ENCODE results near the gene CYGB.
"Not testable (repeated sequence)": the region's sequence is repeated elsewhere in the genome, so short reads cannot be mapped to it uniquely, and the experiment has no call there.

DNA sequence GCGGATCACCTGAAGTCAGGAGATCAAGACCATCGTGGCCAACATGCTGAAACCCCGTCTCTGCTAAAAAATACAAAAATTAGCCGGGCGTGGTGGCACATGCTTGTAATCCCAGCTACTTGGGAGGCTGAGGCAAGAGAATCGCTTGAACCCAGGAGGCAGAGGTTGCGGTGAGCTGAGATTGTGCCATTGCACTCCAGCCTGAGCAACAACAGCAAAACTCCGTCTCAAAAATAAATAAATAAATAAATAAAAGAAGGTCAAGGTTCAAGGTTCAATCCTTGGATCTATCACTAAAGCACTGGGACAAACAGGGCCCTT lies 12.0 kb downstream of the CYGB start:
- TF ChIP-seq, protein P1, sequence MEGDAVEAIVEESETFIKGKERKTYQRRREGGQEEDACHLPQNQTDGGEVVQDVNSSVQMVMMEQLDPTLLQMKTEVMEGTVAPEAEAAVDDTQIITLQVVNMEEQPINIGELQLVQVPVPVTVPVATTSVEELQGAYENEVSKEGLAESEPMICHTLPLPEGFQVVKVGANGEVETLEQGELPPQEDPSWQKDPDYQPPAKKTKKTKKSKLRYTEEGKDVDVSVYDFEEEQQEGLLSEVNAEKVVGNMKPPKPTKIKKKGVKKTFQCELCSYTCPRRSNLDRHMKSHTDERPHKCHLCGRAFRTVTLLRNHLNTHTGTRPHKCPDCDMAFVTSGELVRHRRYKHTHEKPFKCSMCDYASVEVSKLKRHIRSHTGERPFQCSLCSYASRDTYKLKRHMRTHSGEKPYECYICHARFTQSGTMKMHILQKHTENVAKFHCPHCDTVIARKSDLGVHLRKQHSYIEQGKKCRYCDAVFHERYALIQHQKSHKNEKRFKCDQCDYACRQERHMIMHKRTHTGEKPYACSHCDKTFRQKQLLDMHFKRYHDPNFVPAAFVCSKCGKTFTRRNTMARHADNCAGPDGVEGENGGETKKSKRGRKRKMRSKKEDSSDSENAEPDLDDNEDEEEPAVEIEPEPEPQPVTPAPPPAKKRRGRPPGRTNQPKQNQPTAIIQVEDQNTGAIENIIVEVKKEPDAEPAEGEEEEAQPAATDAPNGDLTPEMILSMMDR (IDR thresholded peaks at IDR 0.05; ENCODE audit: borderline replicate concordance, extremely low read depth, low read length, poor library complexity, severe bottlenecking): not testable (repeated sequence)
- not testable (repeated sequence) for TF ChIP-seq EZH2 (IDR thresholded peaks at IDR 0.05; ENCODE audit: borderline replicate concordance, low read depth, low read length, severe bottlenecking)

All from DND-41 (cell line).